RWPE1 (cell line): ENCODE measurements around the gene KRTAP5-9.

Experiments
- CTCF ChIA-PET: fragments of 350-600 bp; sonication (Branson Sonifier 250); formaldehyde crosslinking; extraction: SDS; loops from one replicate; lab custom pipeline; 2021; lab: Yijun Ruan, JAX
- POLR2A ChIA-PET: fragments of 400-600 bp; formaldehyde crosslinking; extraction: SDS; loops from one replicate; lab custom pipeline; 2020; ENCODE audit warnings: antibody characterized with exemption; ENCODE audit not compliant: low non-redundant PET; lab: Yijun Ruan, JAX
- DNase-seq: peaks from one replicate; pipeline ENCODE4 v3.0.0; 2012; ENCODE audit warnings: low spot score
- H3K27ac ChIP-seq: fragments of 450-650 bp; 2 replicates; pipeline ENCODE4 v1.5.1; 2017
- TF ChIP-seq, protein P1 (sequence below): fragments of 450-650 bp; conservative IDR thresholded peaks from 2 replicates; pipeline ENCODE4 v1.5.1; 2017; ENCODE audit warnings: low read depth, mild to moderate bottlenecking

The KRTAP5-9 gene

GRCh38 chr11:71551711-71552110 lies 3.5 kb downstream of the KRTAP5-9 start:
- ChIA-PET CTCF (interaction anchor here (0.7 to 1.2 kb wide), 2 partner anchors 83 to 708 kb away, joined by 3 to 5 read pairs; no protein-coding TSS in a partner anchor), POLR2A (no interaction called here)
- H3K27ac ChIP-seq, result no peak overlapping the region
- TF ChIP-seq, protein P1, sequence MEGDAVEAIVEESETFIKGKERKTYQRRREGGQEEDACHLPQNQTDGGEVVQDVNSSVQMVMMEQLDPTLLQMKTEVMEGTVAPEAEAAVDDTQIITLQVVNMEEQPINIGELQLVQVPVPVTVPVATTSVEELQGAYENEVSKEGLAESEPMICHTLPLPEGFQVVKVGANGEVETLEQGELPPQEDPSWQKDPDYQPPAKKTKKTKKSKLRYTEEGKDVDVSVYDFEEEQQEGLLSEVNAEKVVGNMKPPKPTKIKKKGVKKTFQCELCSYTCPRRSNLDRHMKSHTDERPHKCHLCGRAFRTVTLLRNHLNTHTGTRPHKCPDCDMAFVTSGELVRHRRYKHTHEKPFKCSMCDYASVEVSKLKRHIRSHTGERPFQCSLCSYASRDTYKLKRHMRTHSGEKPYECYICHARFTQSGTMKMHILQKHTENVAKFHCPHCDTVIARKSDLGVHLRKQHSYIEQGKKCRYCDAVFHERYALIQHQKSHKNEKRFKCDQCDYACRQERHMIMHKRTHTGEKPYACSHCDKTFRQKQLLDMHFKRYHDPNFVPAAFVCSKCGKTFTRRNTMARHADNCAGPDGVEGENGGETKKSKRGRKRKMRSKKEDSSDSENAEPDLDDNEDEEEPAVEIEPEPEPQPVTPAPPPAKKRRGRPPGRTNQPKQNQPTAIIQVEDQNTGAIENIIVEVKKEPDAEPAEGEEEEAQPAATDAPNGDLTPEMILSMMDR, result no peak
- DNase-seq, result no peak

DNA sequence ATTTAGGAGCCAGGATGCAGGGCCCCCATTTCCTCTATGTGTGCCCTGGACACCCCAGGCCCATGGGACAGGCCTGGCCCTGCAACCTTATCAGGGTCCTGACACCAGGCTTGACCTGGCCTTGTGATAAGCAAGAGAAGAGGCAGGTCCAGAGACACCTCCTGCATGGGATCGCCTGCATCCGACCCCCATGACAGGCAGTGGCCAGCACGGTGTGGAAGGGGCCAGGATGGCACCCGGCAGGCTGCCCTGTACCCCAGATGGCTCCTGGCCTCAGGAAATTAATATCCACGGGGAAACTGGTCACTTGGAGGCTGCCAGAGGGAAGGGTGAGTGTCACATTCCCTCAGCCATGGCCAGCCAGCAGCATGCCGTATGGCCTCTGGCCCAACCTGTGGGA lies 6.8 kb downstream of the KRTAP5-9 start:
- POLR2A ChIA-PET, result no interaction called here
- H3K27ac ChIP-seq, result no peak overlapping the region
- DNase-seq, result no peak
- TF ChIP-seq, protein P1, result no peak
- CTCF ChIA-PET, result no interaction called here

GRCh38 chr11:71555508-71555907 lies 7.3 kb downstream of the KRTAP5-9 start:
- no peak overlapping the region for H3K27ac ChIP-seq
- POLR2A ChIA-PET, result no interaction called here
- CTCF ChIA-PET, result no interaction called here
- DNase-seq, result no peak
- TF ChIP-seq, protein P1, result no peak

DNA sequence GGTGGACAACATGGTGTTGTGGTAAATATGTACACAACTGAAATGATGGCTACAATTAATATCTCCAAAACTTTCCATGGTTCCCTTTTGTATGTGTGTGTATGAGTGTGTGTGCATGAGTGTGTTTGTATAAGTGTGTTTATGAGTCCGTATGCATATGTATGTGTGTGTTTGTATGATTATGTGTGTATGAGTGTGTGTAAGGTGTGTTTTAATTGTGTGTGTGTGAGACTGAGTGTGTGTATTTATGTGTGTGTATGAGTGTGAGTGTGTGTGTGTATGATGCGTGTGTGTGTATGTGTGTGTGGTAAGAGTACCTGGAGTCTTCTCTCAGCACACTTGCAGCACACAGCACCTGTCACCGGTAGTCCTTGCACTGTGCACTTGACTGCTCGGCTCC lies 7.8 kb downstream of the KRTAP5-9 start:
- ChIA-PET POLR2A (no interaction called here), CTCF (no interaction called here)
- no peak for DNase-seq
- no peak overlapping the region for H3K27ac ChIP-seq
- TF ChIP-seq, protein P1, result no peak

DNA sequence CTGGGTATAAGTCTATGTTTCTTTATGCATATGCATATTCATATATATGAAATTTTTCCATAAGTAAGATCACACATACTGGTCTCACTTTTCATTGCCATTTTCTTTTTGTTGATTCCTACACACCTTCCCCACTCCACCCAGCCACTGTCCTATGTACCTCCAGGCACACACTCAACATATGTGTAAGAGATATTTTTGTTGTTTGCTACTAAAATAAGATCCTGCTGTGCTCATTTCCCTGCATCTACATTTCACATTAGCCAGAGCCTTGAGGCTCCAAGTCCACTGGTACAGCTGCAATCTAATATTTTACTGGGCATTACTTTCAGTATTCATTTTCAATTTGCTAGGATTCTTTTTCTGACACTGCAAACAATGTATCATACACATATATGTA lies 9.0 kb downstream of the KRTAP5-9 start:
- no peak overlapping the region for H3K27ac ChIP-seq
- no peak for DNase-seq
- TF ChIP-seq, protein P1, result no peak
- ChIA-PET CTCF (no interaction called here), POLR2A (no interaction called here)

DNA sequence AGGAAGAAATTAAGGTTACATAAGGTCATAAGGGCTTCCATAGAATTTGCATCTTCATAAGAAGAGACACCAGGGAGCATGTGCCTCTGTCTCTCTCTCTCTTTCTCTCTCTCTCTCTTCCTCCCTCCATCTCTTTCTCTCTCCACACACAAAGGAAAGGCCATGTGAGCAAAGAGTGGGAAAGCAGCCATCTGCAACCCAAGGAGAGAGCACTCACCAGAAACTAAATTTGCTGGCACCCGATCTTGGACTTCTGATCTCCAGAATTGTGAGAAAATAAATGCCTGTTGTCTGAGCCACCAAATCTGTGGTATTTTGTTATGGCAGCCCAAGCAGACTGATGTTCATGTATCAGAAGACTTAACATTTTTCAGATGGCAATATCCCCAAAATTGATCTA lies 10.8 kb downstream of the KRTAP5-9 start:
- no peak for DNase-seq
- no peak overlapping the region for H3K27ac ChIP-seq
- POLR2A ChIA-PET, result no interaction called here
- CTCF ChIA-PET, result interaction anchor here (0.8 kb wide), 1 partner anchor 22 kb away, joined by 3 read pairs; no protein-coding TSS in a partner anchor
- TF ChIP-seq, protein P1, result no peak
